ENCODE results near the gene ZNF490.

The ZNF490 gene

GRCh38 chr19:12543855-12544254, 66.8 kb downstream of the ZNF490 start:
- DNase-seq (ENCODE audit: low spot score): no peak

Data from AG08395 (cell line).